Activated naive CD8-positive, alpha-beta T cell treated with anti-CD3 and anti-CD28 coated beads, Interleukin-2, amount 50 U/mL, for 16 hours (primary cell): ENCODE results near the gene FBXL16.

ENCODE experiments used
- DNase-seq: peaks from one replicate; pipeline ENCODE4 v3.0.0-alpha.2; 2020; ENCODE audit warnings: low read depth, low spot score

The FBXL16 gene

GRCh38 chr16:662597-662996, 43.0 kb downstream of the FBXL16 start:
- DNase-seq = no peak

DNA sequence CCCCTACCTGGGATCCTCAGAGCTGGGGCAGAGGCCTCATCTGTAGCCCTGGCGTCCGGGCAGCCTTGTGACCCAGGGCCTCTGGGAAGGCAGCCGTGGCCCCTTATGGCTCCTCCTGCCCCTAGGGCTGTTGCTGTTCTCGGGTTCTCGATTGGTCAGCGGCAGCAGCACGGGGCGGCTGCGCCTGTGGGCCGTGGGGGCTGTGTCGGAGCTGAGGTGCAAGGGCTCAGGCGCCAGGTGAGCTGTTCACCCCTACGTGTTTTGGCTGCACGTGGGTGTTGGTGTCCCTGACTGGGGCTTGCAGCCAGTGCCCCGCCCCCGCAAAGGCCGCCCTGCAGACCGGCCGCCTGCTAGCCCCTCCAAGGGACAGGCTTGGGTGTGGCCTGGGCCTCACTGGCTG, 43.5 kb downstream of the FBXL16 start:
- DNase-seq = no peak

- no peak for DNase-seq
Observed at GRCh38 chr16:661184-661821, 44.3 kb downstream of the FBXL16 start.

DNA sequence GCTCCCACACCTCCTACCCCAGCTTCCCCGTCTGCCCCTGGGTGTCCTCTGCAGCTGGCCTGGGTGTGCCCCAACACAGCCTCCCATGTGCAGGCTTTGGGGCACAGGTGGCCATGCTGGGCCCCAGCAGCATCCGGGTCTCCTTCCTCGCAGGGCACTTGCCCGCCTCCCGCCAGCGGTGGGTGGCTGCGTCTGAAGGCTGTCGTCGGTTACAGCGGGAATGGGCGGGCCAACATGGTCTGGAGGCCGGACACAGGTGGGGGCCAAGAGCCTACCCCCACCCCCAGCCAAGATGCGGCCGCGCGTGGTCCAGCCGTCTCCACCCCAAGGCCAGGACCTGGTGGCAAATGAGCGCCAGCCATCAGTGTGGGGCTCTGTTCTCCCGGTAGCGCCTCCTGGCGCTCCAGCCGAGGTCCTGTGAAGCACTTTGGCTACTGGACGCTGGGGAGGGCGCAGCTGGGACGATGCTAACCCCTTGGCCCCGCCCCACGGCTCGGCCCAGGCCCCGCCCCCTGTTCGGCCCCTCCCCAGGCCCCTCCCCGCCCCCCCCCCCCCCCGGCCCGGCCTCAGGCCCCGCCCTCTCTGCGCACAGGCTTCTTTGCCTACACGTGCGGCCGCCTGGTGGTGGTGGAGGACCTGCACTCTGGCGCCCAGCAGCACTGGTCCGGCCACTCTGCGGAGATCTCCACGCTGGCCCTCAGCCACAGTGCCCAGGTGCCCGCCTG, 45.0 kb downstream of the FBXL16 start:
- DNase-seq = no peak

DNA sequence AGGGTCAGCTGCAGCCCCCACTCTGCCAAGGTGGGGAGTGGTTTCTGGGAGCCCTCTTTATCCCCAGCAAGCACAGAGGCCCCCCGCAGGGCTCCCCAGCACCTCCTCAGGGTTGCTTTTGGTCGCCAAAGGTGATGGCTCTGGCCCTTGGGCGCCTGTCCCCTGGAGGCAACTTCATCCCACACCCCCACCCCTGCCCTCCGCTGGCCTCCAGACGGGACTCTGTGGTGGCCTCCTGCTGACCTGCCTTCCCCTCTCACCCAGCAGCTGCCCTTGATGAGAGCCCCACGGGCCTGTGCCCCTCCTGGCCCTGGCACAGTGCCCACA, 45.5 kb downstream of the FBXL16 start:
- DNase-seq = no peak

DNA sequence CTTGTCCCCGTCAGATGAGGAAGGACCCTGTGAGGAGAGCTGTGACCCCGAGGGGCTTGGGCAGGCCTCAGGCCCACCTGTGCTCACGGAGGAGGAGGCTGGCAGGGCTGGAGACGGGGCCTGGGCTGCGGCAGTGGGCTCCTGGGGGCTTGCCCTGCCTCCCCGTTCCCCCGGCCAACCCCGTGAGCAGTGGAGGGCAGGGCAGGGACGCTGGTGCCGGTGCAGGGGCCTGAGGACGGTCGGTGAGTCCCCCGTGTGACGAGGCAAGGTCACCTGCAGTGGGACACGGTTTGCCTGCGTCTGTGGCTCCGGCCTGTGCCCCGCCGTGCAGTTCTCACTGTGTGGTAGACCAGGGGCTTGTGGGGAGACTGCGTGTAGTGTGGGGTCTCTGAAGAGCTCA, 46.0 kb downstream of the FBXL16 start:
- DNase-seq = no peak

- DNase-seq = no peak
Observed at GRCh38 chr16:658679-659571, 46.7 kb downstream of the FBXL16 start.

DNA sequence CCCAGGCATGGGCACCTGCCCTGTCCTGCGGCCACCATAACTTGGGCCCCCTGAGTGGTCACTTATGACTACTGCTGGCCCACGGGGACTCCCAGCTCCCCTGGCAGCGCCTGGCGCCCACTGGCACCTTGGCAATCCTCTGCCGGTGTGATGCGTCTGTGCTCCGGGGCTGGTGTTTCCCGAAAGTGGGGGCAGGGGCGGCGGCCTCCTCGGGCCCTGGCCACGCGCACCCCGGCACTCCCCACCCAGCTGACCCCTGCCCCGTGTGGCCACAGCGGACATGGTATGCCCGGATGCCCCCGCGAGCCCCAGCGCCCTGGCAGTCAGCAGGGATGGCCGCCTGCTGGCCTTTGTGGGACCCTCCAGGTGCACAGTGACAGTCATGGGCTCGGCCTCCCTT, 48.1 kb downstream of the FBXL16 start:
- no peak for DNase-seq

- DNase-seq = no peak
Observed at GRCh38 chr16:654034-654433, 51.6 kb downstream of the FBXL16 start.

GRCh38 chr16:652454-653305, 52.9 kb downstream of the FBXL16 start:
- DNase-seq = no peak

DNA sequence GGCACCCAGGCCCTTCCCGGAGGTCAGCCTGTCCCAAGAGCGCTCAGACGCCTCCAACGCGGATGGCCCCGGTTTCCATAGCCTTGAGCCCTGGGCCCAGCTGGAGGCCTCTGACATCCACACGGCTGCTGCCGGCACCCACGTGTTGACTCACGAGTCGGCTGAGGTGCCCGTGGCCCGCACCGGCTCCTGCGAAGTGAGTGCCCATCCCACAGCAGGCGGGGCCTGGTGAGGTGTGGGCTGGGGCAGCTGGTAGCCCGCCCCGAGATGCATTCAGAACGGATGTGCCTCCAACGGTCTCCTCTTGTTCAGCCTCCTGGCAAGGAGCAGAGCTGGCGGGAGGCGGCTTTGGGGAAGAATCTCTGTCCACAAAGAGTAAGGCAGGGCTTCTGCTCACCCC, 53.8 kb downstream of the FBXL16 start:
- no peak for DNase-seq

- no peak for DNase-seq
Observed at GRCh38 chr16:649631-650030, 56.0 kb downstream of the FBXL16 start.

- DNase-seq = peak; percentile 87
Observed at GRCh38 chr16:648781-649589, 56.6 kb downstream of the FBXL16 start, which contains the start of gene WDR90. WDR90 (plus strand) TSS chr16:649365; CDS start chr16:649417, 52 bp downstream.

DNA sequence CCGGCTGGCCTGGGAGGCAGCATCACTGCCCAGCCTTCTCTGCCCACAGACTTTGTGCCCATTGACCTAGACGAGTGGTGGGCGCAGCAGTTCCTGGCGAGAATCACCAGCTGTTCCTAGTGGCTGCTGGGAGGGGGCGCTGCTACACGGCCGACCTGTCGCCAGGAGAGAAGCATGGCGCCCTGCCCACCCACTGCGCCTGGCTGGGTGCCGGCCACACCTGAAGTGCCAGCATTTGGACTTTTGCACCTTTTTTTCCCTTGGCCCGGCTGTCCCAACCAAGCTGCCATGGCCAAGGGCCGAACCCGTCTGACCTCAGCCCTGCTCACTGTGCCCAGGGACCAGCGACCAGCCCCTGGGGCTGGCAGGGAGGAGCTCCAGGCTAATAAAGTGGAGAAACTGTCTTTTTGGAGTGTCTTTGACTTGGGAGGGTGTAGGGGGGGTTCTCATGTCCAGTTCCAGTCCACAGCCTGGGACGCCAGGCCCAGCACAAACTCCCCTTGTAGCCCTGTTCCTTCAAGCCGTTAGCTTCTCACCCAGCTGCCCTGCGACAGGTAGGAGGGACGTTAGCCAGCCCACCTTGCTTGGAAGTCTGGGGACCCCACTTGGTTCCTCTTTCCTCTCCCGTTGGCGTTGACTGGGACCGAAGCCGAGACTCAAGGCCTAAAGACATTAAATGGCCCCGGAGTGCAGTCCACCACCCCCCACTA, 57.4 kb downstream of the FBXL16 start:
- no peak for DNase-seq

GRCh38 chr16:647173-647902, 58.3 kb downstream of the FBXL16 start:
- DNase-seq = no peak

DNA sequence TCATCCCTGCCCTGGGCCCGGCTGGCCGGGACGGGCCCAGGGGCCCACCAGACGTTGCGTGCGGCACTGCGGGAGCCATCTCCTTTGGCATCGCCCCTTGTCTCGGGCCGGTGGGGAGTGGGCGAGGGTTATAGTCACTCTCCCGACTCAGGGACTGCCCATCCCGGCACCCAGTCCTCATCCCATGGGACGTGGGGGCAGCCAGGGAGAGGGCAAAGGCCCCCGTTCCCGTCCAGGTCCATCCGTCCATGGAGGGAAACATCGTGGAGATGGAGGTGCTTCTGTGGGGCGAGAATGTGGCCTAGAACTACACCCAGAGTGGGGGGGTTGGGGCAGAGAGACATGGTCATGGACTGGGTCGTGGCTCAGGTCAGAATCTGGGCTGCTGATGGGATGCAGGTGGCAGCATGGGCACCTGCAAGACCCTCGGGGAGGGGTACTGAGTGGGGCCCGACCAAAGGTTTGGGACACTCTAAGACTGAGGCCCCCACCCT, 58.9 kb downstream of the FBXL16 start:
- DNase-seq = no peak

GRCh38 chr16:645852-646678, 59.5 kb downstream of the FBXL16 start:
- no peak for DNase-seq

GRCh38 chr16:644556-644955, 61.0 kb downstream of the FBXL16 start:
- DNase-seq = no peak

- DNase-seq = no peak
Observed at GRCh38 chr16:643050-643368, 62.6 kb downstream of the FBXL16 start.
